ENCODE results near the gene GLE1. TPM values are rescaled to one million over a fixed set of nuclear protein-coding genes. Genes with fewer than 3 reads are reported as not detected.
"Not testable (repeated sequence)": the region's sequence is repeated elsewhere in the genome, so short reads cannot be mapped to it uniquely, and the experiment has no call there.

Gene GLE1
- total RNA-seq, 2 experiments from 2014 or later = 52.5 to 54.4 TPM

- peak; percentile 78 for ATAC-seq
- no peaks in the 10 kb centered on the region for H3K27me3 Mint-ChIP-seq
- H3K36me3 Mint-ChIP-seq (ENCODE audit: low read depth) = peaks cover 34% of the 10 kb centered on the region
- DNase-seq = no peak
- H3K9me3 Mint-ChIP-seq (ENCODE audit: low read depth) = no peaks in the 10 kb centered on the region
- H3K4me1 Mint-ChIP-seq = peaks cover 11% of the 10 kb centered on the region
- peak overlapping the region; percentile 34 for H3K27ac Mint-ChIP-seq
- H3K4me3 Mint-ChIP-seq = no peak overlapping the region
- ChIA-PET POLR2A (interaction anchor here (1.0 kb wide), 1 partner anchor 207 kb away, joined by 6 read pairs; no protein-coding TSS in a partner anchor), CTCF (interaction anchor here (0.6 to 1.4 kb wide), 4 partner anchors 10 to 381 kb away, joined by 3 to 4 read pairs (median 3); no protein-coding TSS in a partner anchor)
- intact Hi-C loops (cut with DNase I, micrococcal nuclease) = no loop called here
Observed at GRCh38 chr9:128568470-128569078, 64.1 kb downstream of the GLE1 start.

DNA sequence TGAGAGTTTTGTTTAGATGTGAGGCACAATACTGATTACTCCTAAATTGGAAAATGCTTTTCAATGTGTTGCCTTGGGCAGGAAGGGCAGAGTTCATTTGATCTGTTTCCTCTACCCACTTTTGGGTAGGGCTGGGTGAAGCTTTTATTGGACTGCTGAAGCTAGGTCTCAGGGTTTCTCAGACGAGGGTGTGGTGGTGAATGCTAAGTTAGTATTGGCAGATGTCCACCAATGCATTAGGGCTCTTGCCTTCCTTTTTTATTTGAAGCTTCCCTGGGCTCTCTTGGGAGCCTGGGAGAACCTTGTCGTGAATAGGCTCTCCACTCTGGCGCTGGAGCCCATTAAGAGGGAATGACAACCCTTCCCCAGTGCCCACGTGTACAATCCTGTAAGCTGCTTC lies 71.0 kb downstream of the GLE1 start:
- CTCF ChIA-PET = no interaction called here
- Mint-ChIP-seq H3K9me3 (ENCODE audit: low read depth) (no peaks in the 10 kb centered on the region), H3K4me1 (peaks cover 7% of the 10 kb centered on the region), H3K4me3 (no peak overlapping the region), H3K27ac (no peak overlapping the region), H3K36me3 (ENCODE audit: low read depth) (peaks cover 55% of the 10 kb centered on the region), H3K27me3 (no peaks in the 10 kb centered on the region)
- DNase-seq = no peak
- no peak for ATAC-seq
- POLR2A ChIA-PET = interaction anchor here (0.5 kb wide), 1 partner anchor 141 kb away, joined by 6 read pairs; no protein-coding TSS in a partner anchor
- intact Hi-C loops (cut with DNase I, micrococcal nuclease) = no loop called here

DNA sequence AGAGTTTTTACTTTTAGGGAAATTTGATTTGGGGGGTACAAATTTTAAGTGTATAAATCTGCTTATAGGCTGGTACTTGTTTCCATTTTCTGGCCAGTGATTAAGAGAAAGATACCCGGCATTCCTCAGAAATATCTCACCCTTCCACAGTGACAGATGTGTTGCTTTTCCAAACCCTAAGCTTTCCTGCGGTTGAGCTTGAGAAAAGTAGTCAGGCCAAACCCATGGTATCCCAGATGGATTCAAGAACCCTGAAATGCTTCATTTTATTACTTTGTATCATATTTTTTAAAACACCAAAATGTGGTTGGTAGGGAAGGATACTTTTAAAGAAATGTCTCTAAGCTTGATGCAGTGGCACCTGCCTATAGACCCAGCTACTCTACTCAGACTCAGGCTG lies 71.4 kb downstream of the GLE1 start:
- Mint-ChIP-seq H3K4me3 (no peak overlapping the region), H3K27me3 (no peaks in the 10 kb centered on the region), H3K27ac (no peak overlapping the region), H3K36me3 (ENCODE audit: low read depth) (peaks cover 58% of the 10 kb centered on the region), H3K4me1 (peaks cover 7% of the 10 kb centered on the region), H3K9me3 (ENCODE audit: low read depth) (no peaks in the 10 kb centered on the region)
- DNase-seq = no peak
- no peak for ATAC-seq
- ChIA-PET POLR2A (no interaction called here), CTCF (no interaction called here)
- intact Hi-C loops (cut with DNase I, micrococcal nuclease) = no loop called here

GRCh38 chr9:128577206-128577605 lies 72.7 kb downstream of the GLE1 start:
- Mint-ChIP-seq H3K27me3 (no peaks in the 10 kb centered on the region), H3K4me1 (peaks cover 7% of the 10 kb centered on the region), H3K4me3 (no peak overlapping the region), H3K27ac (no peak overlapping the region), H3K9me3 (ENCODE audit: low read depth) (no peaks in the 10 kb centered on the region), H3K36me3 (ENCODE audit: low read depth) (peaks cover 63% of the 10 kb centered on the region)
- POLR2A ChIA-PET = no interaction called here
- intact Hi-C loops (cut with DNase I, micrococcal nuclease) = no loop called here
- DNase-seq (no peak), ATAC-seq (no peak)
- CTCF ChIA-PET = no interaction called here

GRCh38 chr9:128579194-128579593 lies 74.7 kb downstream of the GLE1 start:
- ChIA-PET CTCF (interaction anchor here (0.7 to 0.9 kb wide), 4 partner anchors 10 to 160 kb away, joined by 3 to 4 read pairs (median 3); no protein-coding TSS in a partner anchor), POLR2A (interaction anchor here (0.6 kb wide), 2 partner anchors 11 to 323 kb away, joined by 3 to 4 read pairs; no protein-coding TSS in a partner anchor)
- Mint-ChIP-seq H3K4me1 (peaks cover 3% of the 10 kb centered on the region), H3K27me3 (no peaks in the 10 kb centered on the region), H3K9me3 (ENCODE audit: low read depth) (no peaks in the 10 kb centered on the region), H3K27ac (no peak overlapping the region), H3K4me3 (no peak overlapping the region), H3K36me3 (ENCODE audit: low read depth) (peaks cover 78% of the 10 kb centered on the region)
- ATAC-seq (no peak), DNase-seq (no peak)
- intact Hi-C loops (cut with DNase I, micrococcal nuclease) = no loop called here

- ATAC-seq (no peak), DNase-seq (no peak)
- POLR2A ChIA-PET = no interaction called here
- H3K27ac Mint-ChIP-seq = peak overlapping the region; percentile 24
- no peak overlapping the region for H3K4me3 Mint-ChIP-seq
- CTCF ChIA-PET = interaction anchor here (0.6 kb wide), 1 partner anchor 711 kb away, joined by 4 read pairs; no protein-coding TSS in a partner anchor
- peaks cover 79% of the 10 kb centered on the region for H3K36me3 Mint-ChIP-seq (ENCODE audit: low read depth)
- intact Hi-C loops (cut with DNase I, micrococcal nuclease) = no loop called here
- H3K27me3 Mint-ChIP-seq = no peaks in the 10 kb centered on the region
- H3K4me1 Mint-ChIP-seq = no peaks in the 10 kb centered on the region
- no peaks in the 10 kb centered on the region for H3K9me3 Mint-ChIP-seq (ENCODE audit: low read depth)
Observed at GRCh38 chr9:128580731-128581130, 76.2 kb downstream of the GLE1 start.

- intact Hi-C loops (cut with DNase I, micrococcal nuclease) = loop anchor here in 1 of 2 experiments (5.0 kb wide), 1 partner anchor 33 kb away; the partner anchor contains the start of gene SPTAN1
Observed at GRCh38 chr9:128585155-128585554, 80.6 kb downstream of the GLE1 start.

GRCh38 chr9:128586934-128587333 lies 82.4 kb downstream of the GLE1 start:
- peak; percentile 8 for ATAC-seq
- POLR2A ChIA-PET = interaction anchor here (0.6 kb wide), 1 partner anchor 442 kb away, joined by 3 read pairs; no protein-coding TSS in a partner anchor
- H3K9me3 Mint-ChIP-seq (ENCODE audit: low read depth); DNase-seq; H3K27me3 Mint-ChIP-seq; H3K4me3 Mint-ChIP-seq: not testable (repeated sequence)
- CTCF ChIA-PET = interaction anchor here (1.0 kb wide), 1 partner anchor 148 kb away, joined by 3 read pairs; no protein-coding TSS in a partner anchor
- peak overlapping the region; percentile 85 for H3K27ac Mint-ChIP-seq
- H3K4me1 Mint-ChIP-seq = peaks cover 15% of the 10 kb centered on the region
- intact Hi-C loops (cut with DNase I, micrococcal nuclease) = loop anchor here (1.0 to 5.0 kb wide), 3 partner anchors 35 to 83 kb away; partner anchors contain the start of genes SPTAN1 (in 2 of the 2) and GLE1 (in 1 of the 2)
- peaks cover 70% of the 10 kb centered on the region for H3K36me3 Mint-ChIP-seq (ENCODE audit: low read depth)

More at GRCh38 chr9:128585155-128585554, 80.6 kb downstream of the GLE1 start:
- DNase-seq; POLR2A ChIA-PET; H3K4me3 Mint-ChIP-seq; ATAC-seq; H3K9me3 Mint-ChIP-seq (ENCODE audit: low read depth); H3K27me3 Mint-ChIP-seq: not testable (repeated sequence)
- peak overlapping the region; percentile 19 for H3K27ac Mint-ChIP-seq
- peaks cover 72% of the 10 kb centered on the region for H3K36me3 Mint-ChIP-seq (ENCODE audit: low read depth)
- peaks cover 15% of the 10 kb centered on the region for H3K4me1 Mint-ChIP-seq
- CTCF ChIA-PET = interaction anchor here (1.1 kb wide), 1 partner anchor 35 kb away, joined by 3 read pairs; no protein-coding TSS in a partner anchor

GRCh38 chr9:128587453-128587852 lies 82.9 kb downstream of the GLE1 start:
- ATAC-seq = peak; percentile 99
- no peaks in the 10 kb centered on the region for H3K27me3 Mint-ChIP-seq
- ChIA-PET CTCF (interaction anchor here (0.6 to 1.0 kb wide), 2 partner anchors 76 to 148 kb away, joined by 3 read pairs; no protein-coding TSS in a partner anchor), POLR2A (interaction anchor here (0.6 kb wide), 1 partner anchor 442 kb away, joined by 3 read pairs; no protein-coding TSS in a partner anchor)
- H3K36me3 Mint-ChIP-seq (ENCODE audit: low read depth) = peaks cover 68% of the 10 kb centered on the region
- no peaks in the 10 kb centered on the region for H3K9me3 Mint-ChIP-seq (ENCODE audit: low read depth)
- H3K27ac Mint-ChIP-seq = peak overlapping the region; percentile 85
- H3K4me3 Mint-ChIP-seq = no peak overlapping the region
- intact Hi-C loops (cut with DNase I, micrococcal nuclease) = loop anchor here (1.0 to 5.0 kb wide), 3 partner anchors 35 to 83 kb away; partner anchors contain the start of genes SPTAN1 (in 2 of the 2) and GLE1 (in 1 of the 2)
- peak; percentile 82 for DNase-seq
- H3K4me1 Mint-ChIP-seq = peaks cover 15% of the 10 kb centered on the region

GRCh38 chr9:128588581-128589233 lies 84.2 kb downstream of the GLE1 start:
- POLR2A ChIA-PET = interaction anchor here (0.6 to 0.7 kb wide), 3 partner anchors 39 to 428 kb away, joined by 3 to 8 read pairs (median 4); no protein-coding TSS in a partner anchor
- CTCF ChIA-PET = no interaction called here
- no peaks in the 10 kb centered on the region for H3K27me3 Mint-ChIP-seq
- intact Hi-C loops (cut with DNase I, micrococcal nuclease) = loop anchor here in 1 of 2 experiments (5.0 kb wide), 1 partner anchor 36 kb away; the partner anchor contains the start of gene SPTAN1
- DNase-seq (peak; percentile 19), ATAC-seq (peak; percentile 13)
- H3K4me1 Mint-ChIP-seq = peaks cover 15% of the 10 kb centered on the region
- H3K36me3 Mint-ChIP-seq (ENCODE audit: low read depth) = peaks cover 68% of the 10 kb centered on the region
- H3K9me3 Mint-ChIP-seq (ENCODE audit: low read depth) = no peaks in the 10 kb centered on the region
- no peak overlapping the region for H3K4me3 Mint-ChIP-seq
- H3K27ac Mint-ChIP-seq = peak overlapping the region; percentile 75

Measured in activated CD4-positive, alpha-beta T cell treated with anti-CD3 and anti-CD28 coated beads for 36 hours (primary cell).